T-helper 2 cell (primary cell): ENCODE results near the gene PREPL.
"Not testable (repeated sequence)": the region's sequence is repeated elsewhere in the genome, so short reads cannot be mapped to it uniquely, and the experiment has no call there.

Source experiments
- DNase-seq, 5 experiments: peaks; one replicate each; pipeline versions ENCODE4 v3.0.0 to v3.0.0-alpha.2; 2012 to 2022

The PREPL gene

DNA sequence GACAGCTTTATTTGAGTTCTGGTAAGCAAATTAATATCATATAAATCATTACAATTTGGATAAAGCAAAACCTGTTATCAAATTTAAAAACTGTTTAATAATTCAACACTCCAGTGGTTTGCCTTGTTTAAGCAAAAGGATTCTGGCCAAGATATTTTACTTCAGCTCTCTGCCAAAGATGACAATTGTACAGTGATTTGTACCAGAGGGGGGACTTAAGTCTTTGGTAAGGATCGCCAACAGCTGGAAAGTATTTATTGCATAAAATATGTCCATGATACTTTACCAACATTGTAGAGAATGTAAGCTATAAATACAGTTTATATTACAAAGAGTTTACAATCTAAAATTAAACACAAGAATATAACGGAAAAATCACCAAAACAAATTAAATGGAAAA, 13.8 kb downstream of the PREPL start:
- no peak for DNase-seq

DNA sequence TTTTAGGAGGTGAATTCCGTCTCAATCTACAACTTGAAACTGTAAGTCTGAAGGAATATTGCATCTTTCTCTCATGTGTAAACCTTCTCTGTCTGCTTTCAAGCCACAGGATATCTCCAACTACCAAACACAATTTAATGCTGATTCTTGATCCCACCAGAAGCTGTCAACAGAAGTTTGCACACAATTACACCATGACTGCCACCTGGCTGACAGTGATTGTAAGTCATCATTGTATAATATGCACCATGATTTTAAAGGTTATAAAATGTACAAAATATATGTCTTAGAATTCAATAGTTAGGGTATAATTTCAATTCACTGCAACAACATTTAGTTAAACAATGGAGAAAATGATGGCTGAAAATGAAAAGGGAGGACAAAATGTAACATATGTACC, 18.4 kb downstream of the PREPL start:
- DNase-seq = peak in 1 of 5 experiments; percentile 54

DNA sequence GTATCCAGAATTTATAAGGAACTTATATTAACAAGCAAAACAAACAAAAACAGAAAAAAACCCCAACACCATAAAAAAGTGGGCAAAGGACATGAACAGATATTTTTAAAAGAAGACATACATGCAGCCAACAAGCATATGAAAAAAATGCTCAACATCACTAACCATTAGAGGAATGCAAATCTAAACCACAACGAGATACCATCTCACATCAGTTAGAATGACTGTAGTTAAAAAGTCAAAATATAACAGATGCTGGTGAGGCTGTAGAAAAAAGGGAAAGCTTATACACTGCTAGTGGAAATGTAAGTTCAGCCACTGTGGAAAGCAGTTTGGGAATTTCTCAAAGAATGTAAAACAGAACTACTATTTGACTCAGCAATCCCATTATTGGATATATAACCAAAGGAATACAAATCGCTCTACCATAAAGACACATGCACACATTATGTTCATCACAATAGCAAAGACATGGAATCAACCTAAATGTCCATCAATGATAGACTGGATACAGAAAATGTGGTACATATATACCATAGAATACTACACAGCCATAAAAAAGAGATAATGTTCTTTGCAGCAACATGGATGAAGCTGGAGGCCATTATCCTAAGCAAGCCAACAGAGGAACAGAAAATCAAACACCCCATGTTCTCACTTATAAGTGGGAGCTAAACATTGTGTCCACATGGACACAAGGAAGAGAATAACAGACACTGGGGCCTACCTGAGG, 25.3 kb downstream of the PREPL start:
- peak in 1 of 5 experiments; percentile 61 for DNase-seq

DNA sequence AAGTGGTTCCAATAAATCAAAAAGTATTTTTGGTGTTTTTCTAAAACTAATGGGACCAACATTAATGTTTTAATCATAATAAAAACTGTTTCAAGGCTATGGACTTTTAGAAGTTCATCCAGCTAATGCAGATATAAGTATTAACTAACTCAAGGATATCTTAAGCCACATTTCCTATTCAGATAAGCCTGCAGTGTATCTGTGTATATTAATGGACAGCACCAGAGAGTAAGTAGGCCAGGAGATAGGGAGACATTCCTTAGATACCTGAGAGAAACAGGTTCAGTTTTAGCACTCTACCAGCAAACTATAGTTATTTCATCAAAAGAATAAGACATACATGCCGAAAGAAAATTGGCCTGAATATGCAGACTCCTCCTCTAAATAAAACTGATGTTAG, 27.3 kb downstream of the PREPL start:
- no peak for DNase-seq

DNA sequence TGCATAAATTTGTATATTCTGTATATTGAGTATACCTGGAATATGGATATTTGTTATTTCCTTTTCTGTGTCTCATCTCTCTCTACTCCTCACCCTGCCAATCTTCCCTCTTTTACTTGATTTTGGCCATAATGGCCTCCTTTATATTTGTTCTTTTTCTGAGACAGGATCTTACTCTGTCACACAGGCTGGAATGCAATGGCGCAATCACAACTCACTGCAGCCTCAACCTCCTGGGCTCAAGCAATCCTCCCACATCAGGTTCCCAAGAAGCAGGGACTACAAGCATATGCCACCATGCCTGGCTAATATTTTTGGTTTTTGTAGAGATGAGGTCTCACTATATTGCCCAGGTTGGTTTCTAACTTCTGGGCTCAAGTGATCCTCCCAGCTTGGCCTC, 30.5 kb downstream of the PREPL start:
- DNase-seq = no peak

DNA sequence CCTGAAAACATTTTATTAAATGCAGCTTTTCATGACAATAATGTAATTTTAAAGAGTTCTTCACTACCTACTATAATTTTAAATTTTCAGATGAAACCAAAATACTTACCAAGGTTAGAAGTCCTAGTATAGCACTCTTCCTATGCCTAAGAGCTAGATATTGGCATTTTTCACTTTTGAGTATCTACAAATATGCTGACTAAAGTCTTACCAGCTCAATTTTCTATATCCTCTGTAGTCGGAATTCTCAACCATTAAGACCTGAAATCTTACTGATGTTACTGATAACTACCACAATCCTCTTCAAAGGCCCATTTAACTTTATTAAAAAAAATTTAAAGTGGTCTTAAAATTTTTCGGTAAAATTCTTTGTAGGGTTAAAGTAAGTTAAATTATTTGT, 32.0 kb downstream of the PREPL start:
- no peak for DNase-seq

DNA sequence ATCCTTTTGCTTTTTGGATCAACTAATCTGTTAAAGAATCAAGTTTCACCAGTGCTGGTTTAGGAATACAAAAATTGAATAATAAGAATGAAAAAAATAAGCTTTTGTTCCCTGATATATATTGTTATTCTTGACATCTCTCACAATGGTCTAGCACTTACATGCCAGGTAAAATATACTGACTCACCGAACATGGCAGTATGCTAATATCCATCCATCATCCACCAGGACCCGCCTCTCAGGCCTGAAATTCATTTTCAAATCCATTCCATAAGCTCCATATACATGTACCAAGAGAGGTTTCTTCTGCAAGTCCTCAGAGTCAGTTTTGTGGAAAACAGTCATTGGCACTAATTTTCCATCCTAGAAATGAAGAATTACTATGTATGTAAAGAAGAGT, 32.5 kb downstream of the PREPL start:
- DNase-seq = no peak

DNA sequence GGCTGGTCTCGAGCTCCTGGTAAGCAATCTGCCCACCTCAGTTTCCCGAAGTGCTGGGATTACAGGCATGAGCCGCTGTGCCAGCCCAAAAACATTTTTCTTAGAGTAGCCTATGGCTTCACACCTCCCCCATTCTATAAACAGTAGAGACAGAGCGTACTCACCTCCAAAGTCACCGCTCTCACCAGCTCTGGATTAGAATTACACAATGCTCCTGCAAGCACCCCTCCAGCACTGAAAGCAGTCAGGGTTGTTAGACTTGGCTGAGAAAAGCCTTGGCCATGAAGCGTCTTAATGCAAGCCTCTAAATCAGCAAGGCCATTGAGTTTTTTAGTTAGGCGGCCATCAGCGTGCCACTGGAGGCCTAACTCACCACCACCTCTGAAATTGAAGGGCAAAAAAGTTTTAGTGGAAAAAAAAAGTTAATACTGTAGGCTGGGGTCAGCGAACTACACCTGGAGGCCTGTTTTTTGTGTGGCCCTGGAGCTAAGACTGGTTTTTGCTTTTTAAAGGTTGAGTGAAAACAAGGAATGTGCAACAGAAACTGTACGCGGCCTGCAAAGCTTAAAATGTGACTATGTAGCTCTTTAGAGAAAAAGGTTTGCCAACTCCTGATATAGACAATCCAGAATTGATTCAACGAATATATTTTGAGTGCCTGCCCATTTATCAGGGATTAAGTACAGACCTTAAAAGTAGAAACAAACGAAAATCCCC, 34.6 kb downstream of the PREPL start:
- no peak for DNase-seq

DNA sequence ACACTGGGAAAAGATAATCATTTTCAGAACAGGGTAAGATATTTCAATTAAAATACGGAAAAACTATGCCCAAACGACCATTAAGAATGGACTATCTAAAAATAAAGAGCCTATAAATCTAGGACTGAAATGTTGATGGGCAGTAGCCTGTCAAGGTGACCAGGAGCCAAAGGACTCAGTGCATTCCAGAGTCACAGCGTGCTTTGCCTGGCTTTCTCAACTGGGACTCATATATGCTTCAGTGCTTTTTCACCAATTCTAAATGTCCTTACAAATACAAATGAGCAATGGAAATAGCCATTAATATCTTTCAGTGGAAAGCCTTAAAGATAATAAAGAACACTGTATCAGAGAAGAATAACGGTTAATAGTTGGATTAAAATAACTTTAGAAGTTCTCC, 35.4 kb downstream of the PREPL start:
- DNase-seq = no peak

DNA sequence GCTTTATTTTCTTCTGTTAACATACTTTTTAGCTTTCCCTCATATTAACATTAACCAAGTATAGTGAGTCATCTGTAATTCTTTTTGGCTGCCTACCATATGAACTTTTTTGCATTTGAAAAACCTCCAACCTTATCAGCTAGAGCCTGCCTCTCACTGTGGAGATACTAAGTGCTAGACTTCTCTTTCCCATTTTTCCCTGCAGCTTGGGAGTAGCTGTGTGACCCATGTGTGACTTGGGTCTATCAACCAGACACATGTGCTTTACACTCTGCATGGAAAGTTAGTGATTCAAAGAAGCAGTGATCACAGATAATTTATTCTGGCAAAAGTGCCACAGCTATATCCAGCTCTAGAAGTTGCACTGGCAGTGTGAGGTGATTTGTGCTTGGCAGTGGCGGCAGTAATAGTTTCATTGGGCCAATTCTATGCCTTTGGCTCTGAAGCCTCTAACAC, 36.3 kb downstream of the PREPL start:
- DNase-seq = no peak

DNA sequence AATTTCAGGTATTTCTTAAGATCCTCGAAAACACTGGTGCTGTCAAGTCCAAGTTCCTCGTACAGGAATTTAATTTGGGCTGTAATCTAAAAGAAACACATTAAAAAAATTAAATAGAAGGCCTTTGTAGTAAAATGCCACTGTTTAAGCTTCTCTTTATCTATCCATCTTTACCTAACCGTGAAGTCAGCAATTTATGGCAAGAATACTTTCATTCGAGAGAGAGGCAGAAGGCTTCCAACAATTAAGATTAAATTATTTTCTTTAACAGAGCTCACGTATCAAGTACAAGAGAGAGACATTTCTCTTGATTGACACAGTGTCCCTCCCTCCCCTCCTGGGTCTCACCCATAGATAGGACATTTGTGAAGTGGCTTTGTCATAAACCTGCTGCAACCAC, 39.9 kb downstream of the PREPL start:
- DNase-seq = no peak

DNA sequence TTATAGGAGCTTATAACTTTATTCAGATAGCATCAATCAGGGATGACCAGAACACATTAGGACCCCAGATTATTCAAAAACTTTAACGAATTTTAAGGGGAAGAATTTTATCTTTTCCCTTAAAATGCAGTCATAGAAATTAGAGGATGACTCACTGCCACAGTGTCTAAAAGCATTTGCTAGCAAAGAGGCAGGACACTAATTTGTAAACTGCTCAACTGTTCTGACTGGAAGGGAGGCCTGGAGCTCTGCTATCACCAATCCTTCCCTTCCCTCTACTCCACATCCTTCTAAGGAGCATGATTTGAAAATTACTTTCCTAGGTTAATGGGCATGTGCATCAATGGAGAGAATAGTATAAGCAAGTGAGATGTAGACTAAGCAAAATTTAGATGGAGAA, 40.5 kb downstream of the PREPL start:
- no peak for DNase-seq

DNA sequence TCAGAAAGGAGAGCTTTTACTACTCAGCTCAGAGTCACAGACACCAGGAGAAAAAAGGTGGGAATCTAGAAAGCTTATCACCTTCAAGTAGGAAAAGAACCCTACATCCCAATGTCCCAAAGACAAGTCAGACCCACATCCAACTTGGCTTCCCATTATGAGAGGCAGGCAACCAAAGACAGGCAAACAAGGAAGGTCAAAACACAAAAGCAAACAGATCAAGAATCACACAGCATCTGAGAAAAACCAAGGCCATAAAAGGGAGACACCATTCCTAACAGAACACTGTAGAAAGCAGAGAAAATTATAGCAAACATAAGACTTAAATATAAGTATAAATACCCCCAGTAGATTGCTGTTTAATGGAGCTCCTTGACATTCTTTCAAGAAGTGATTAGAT, 45.3 kb downstream of the PREPL start:
- no peak for DNase-seq

DNA sequence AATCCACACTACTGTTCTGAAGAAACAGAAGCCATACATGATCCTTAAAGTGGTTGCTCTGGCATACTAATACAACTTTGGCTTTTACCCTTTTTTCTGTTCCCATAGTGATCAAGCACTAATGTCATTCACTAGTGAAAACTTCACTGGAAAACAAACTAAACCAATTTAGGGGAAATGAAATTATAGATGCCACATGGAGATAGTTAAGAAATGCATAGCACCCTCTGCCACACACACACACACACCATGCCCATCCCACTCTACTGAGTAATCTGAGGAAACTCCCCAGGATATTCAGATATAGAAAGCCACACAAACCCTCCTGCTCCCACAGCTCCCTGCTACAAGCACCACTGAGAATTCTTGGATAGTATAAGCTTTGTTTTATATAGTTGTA, 46.9 kb downstream of the PREPL start:
- no peak for DNase-seq

DNA sequence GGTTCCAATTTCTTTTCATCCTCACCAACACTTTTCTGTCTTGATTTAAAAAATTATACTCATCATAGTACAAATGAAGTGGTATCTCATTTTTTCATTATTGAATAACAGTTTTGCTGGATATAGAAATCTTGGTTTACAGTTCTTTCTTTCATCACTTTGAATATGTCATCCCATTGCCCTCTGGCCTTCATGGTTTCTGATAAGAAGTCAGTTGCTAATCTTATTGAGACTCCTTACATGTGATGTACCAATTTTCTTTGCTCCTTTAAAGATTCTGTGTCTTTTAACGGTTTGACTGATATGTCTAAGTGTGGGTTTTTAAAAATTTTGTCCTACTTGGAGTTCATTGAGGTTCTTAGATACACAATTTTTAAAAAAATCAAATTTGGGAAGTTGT, 51.0 kb downstream of the PREPL start:
- DNase-seq = no peak

DNA sequence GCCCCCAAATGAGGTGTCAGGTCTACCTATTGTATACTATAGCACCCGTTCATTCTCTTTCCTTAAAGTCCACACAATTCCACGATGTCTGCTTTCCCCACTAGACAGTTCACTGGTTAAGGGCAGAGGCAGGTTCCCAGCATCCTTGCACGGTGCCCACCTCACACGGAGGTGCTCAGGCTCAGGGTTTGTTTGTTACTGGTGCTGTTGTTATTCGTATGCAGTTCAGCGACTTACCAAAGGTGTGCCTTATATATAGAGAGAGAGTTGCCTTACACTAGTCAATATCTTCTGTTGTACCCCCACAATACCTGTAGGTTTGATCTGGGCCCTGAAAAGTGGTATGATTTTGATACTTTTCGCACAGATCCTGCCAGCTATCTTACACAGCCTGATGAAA, 55.4 kb downstream of the PREPL start:
- DNase-seq = no peak

DNA sequence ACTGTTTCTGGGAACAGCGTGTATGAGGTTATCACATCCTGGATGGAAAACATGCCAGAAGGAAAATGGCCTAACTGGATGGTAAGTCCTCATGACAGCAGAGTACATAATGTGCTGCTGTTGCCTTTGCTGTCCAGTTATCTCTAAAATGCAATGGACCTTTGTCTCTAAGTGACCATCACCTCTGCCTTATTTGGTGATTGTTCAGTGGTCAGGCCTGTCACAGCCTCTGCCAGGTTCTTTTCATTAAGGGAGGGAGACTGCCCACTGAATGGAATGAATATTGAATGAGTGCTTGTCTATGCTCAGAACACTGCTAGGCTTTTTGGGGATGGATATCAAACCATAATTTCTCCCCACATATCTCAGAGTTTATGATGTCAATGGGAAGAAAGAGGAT, 57.0 kb downstream of the PREPL start:
- no peak for DNase-seq

DNA sequence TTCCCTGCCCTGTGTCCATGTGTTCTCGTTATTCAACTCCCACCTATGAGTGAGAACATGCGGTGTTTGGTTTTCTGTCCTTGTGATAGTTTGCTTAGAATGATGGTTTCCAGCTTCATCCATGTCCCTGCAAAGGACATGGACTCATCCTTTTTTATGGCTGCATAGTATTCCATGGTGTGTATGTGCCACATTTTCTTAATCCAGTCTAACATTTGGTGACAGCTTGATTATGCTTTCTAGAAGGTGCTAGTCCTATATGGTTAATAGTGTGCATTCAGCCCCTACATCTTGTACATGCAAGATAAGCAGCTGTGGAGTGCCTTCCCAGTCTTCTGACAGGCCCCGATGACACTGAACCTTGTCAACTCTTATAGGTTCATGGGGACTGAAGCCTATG, 57.5 kb downstream of the PREPL start:
- not testable (repeated sequence) for DNase-seq

DNA sequence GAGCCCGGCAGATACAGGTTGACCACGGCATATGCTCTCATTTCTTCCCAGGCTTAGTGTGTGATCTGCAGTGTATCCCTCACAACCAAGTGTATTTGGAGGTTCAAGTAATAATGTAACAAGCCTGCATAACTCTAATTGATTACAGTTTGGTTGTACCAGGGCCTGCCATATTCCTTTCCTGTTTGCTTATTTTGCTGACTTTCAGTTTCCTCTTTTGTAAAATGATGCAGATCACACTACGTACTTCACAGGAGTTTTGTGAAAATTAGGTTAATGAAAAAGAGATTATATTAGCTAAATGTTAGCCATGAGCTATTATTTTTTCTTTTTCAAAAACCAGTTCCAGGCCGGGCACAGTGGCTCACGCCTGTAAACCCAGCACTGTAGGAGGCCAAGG, 60.2 kb downstream of the PREPL start:
- no peak for DNase-seq

DNA sequence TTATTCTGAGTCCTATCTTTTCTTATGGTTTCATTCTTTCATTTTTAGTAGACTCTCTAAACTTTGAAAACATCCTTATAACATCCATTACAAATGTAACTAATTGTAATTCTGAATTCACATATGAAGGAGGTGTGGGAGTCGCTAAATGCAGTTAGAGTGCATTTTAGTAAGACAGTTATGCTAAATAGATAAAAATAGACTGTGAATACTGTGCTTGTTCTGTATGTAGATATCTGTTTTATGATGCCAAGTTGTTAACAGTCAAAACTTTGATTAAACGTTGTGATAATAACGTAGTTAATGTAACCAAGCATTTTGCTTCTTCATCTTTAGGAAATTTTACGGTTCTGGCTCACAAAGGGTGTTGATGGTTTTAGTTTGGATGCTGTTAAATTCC, 61.7 kb downstream of the PREPL start:
- no peak for DNase-seq

DNA sequence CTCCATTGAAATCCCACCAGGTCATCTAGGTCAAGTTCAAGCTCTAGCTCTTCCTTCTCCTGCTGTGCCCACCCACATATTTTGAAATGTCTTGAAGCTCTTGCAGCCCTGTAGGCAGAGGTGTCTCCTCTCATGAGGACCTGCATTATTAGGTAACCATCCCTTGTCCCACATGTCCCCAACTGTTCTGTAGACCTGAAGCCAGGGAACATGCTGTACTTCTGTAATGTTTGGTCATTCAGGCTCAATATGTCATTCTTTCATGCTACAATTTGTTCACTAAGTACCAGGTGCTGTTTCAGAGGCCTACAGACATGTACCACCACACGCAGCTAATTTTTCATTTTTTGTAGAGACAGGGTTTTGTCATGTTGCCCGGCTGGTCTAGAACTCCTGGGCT, 63.9 kb downstream of the PREPL start:
- DNase-seq = no peak

DNA sequence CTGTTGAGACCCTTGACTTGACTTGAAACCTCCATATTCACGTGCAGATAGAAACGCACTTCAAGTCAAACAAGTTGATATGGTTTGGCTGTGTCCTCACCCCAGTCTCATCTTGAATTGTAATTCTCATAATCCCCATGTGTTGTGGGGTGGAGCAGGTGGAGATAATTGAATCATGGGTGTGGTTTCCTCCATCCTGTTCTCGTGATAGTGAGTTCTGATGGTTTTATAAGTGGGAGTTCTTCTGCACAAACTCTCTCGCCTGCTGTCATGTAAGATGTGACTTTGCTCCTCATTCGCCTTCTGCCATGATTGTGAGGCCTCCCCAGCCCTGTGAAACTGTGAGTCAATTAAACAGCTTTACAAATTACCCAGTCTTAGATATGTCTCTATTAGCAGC, 64.6 kb downstream of the PREPL start:
- DNase-seq = peak in 1 of 5 experiments; percentile 25

DNA sequence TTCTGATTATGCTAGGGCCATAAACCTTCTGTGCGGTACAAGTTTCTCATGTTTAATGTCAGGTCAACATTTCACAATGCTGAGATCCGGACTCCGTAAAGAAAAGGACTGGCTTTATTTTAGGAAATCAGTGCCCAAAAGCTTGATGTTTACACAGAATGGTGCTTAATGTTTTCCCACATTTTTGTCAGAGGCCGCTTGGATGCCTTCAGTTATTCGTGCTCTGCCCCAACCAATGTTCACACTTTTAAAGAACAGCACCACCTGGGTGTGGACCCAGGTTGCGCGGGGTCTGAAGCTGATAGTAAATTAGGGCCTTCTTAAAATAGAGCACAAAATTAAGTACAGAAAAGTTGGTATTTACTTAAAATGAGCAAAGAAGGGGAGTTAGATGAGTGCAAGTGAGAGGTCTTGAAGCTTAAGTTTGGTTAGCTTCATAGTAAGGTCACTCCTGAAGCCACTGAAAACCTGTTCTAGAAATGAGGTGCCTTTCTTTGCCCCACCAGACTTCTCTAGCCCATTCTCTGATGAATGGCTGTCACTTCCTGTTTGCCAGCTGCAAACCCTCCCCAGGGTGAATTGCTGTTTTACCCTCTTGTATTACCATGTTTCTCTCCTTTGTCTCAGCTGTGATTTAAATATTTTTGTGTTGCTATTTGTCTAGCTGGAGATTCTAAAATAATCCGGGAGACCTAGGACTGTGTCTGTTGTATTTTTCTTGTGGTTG, 65.5 kb downstream of the PREPL start:
- DNase-seq = peak in 1 of 5 experiments; percentile 11

DNA sequence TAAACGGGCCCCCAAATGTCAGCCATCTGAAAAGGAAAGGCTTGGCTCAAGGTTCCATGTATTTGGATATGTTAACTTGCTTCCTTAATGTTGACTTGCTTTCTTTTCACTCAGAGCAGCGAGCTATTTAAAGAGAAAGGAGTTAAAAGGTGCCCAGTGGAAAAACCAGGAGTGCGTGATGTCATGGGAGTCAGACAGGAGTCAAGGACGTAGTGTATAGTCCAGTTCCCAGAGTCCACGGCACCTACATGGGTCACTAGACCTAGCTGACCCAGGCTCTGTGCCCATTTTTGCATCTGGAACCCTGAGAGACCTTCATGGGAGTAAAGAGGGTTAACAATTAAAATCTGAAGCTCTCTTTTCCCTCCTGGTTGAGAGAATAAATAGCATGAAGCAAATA, 66.2 kb downstream of the PREPL start:
- DNase-seq = no peak
